GM19328 (cell line): ENCODE measurements around the gene CRKL.
"Not testable (repeated sequence)": the region's sequence is repeated elsewhere in the genome, so short reads cannot be mapped to it uniquely, and the experiment has no call there.

Experiments
- ATAC-seq: cut with Tn5 transposase; IDR thresholded peaks from one replicate; pipeline ENCODE4 v1.9.1; 2021; ENCODE audit warnings: mild to moderate bottlenecking, moderate library complexity; ENCODE audit not compliant: unreplicated experiment

CRKL gene

DNA sequence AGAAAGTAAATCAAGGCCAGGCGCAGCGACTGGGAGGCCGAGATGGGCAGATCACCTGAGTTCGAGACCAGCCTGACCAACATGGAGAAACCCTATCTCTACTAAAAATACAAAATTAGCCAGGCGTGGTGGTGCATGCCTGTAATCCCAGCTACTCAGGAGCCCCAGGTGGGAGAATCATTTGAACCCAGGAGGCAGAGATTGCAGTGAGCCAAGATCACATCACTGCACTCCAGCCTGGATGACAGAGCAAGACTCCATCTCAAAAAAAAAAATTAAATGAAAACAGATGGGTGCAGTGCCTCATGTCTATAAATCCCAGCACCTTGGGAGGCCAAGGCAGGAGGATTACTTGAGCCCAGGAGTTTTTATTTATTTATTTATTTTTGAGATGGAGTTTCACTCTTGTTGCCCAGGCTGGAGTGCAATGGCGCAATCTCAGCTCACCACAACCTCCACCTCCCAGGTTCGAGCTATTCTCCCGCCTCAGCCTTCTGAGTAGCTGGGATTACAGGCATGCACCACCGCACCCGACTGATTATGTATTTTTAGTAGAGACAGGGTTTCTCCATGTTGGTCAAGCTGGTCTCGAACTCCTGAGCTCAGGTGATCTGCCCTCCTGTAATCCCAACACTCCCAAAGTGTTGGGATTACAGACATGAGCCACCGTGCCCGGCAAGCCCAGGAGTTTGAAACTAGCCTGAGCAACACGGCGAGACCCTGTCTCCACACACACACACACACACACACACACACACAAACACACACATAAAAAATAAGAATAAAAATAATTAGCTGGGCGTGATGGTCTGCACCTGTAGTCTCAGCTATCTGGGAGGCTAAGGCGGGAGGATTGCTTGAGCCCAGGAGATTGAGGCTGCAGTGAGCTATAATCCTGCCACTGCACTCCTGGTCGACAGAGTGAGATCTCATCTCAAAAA is 15.8 kb upstream of the CRKL start:
- not testable (repeated sequence) for ATAC-seq

DNA sequence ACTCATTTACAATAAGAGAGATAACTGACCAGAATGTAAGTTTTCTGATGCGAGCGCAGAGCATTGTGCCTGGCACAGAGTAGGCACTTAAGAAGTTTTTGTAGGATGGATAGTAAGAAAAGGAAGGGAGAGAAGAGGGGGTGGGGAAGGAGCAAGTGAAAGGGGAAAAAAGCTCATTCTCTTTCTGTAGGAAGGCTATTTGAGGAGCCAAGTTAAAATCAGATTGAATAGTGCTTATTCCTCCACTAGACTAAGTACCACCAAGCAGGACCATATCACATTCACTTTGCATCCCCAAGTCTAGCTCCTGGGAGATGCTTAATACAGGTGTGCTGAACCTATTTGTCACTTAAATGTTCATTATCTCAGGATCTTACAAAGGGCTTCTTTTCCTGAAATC is 14.1 kb upstream of the CRKL start:
- no peak for ATAC-seq

DNA sequence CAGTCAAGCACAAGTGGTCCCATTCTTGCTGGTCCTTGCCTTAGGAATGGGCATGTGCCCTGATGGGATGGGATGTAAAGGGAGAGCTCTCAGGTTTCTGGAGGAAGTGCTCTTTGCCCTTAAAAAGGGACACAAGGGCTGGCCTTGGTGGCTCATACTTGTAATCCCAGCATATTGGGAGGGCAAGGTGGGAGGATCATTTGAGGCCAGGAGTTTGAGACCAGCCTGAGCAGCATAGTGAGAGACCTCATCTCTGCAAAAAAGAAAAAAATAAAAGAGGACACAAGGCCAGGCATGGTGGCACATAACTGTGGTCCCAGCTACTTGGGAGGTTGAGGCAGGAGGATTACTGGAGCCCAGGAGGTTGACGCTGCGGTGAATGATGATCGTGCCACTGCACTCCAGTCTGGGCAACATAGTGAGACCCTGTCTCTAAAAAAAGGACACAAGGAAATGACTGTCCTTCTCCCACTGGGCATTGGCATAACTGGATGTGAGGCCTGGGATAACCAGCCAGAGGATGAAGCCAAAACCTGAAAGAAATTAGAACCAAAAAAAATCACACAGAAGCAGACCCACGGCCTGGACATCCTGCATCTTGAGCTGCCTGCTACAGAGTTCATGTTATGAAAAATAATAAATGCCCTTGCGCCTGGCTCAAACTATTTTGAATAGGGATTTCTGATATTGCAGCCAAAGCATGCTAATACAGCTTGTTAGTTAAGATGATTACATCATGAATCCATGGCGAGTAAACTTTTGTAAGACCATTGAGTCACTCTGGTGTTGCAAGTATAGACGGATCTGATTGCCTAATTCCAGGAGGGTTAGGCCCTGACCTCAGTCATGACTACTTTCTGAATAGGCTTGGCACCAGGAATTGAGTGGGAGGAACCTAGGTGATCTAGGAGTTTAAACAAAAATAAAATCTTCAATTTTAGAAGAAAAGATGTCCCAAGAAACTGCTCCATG is 12.9 kb upstream of the CRKL start:
- ATAC-seq: no peak

DNA sequence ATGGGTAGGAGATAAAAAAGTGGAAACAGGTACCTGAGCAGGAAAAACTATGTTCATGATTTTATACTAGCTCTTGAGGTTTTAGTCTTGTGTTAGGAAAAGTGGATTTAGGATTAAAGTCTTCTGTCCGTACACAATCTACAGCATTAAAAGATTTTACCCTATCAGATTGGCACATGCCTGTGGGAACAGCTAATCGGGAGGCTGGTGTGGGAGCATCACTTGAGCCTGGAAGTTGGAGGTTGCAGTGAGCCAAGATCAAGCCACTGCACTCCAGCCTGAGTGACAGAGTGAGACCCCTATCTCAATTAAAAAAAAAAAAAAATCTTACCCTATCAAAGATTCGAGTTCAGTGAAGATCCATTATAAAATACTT is 12.2 kb upstream of the CRKL start:
- no peak for ATAC-seq

DNA sequence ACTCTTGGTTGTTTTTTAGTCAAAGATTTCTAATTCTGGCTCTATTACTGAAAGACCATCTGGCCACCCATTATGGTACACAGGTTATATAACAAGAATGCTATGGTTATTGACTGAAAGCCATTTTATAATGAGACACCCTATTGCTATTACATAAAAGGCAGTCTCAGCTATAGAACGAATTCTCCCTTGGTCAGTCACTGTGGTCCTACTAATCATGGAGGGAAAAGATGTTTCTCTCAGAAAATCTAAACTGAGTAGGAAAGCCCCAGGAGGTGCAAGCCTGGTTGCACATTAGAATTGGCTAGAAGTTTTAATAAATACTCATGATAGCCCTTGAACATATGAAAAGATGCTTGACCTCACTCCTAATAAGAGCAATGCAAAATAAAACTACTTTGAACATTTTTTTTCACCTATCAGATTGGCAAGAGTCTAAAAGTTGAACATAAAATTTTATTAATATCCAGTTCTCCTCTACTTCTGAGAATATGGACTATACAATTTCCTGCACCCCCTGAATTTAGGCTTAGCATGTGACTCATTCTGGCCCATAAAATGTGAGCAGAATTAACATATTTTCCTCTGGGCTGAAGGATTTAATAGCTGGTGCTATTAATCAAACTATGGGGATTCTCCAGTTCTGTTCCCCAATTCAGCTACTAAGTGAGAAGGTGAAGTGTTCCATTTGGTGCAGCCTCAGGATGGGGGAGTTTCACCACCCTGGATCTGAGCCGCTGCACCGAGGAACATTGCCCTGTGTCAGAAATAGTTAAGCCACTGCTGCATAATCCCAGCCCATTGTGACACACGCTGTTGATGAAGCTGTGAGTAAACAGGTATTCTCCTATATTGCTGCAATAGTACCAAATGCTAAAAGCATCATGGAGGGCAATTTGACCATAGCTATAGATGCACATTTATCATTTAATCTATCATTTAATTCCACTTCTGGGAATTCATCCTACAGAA is 11.5 kb upstream of the CRKL start:
- no peak for ATAC-seq

DNA sequence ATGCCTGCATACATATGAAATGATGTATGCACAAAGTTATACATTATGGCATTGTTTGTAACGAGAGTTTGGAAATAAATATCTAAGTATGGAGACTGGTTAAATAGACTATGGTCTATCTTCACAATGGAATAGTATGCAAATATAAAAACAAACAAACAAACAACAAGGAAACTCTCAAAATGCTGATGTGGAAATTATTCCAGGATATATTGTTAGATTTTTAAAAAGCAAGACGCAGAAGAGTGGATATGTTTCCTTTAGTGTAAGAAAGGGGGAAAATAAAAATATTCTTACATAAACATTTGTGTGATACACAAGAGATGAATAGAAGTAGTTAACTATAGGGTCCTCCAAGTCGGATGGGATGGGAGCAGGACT is 10.8 kb upstream of the CRKL start:
- ATAC-seq: no peak

DNA sequence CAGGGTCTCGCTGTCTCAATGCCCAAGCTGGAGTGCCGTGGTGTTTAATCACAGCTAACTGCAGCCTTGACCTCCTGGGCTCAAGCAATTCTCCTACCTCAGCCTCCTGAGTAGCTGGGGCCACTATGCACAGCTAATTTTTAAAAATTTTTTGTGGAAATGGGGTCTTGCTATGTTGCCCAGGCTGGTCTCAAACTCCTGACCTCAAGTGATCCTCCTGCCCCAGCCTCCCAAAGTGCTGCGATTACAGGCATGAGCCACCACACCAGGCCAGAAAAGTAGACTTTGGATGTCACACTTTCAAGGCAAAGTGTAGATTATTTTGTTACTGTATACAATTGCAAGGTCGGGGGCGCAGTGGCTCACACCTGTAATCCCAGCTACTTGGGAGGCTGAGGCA is 8.5 kb upstream of the CRKL start:
- not testable (repeated sequence) for ATAC-seq

DNA sequence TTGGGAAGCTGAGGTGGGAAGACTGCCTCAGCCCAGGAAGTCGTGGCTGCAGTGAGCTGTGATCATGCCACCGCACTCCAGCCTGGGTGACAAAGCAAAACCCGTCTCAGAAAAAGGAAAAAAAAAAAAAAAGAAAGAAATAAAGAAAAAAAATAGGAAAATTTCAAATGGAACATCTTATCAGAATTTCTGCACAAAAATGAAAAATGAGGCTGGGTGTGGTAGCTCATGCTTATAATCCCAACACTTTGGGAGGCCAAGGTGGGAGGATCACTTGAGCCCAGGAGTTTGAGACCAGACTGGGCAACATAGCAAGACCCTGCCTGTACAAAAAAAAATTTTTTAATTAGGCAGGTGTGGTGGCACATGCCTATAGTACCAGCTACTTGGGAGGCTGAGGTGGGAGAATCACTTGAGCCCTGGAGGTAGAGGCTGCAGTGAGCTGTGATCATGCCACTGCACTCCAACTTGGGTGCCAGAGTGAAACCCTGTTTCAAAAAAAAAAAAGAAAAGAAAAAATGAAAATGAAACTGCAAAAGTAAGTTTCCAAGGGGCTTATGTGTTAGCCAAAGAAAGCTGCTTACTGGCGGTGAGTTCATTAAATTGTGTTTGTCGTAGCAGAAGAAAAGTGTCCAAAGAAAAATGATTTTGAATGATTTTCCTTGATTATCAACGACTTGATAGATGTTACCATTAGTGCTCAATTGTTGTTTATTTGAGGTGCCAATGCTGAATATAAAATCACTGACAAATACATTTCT is 7.5 kb upstream of the CRKL start:
- no peak for ATAC-seq

DNA sequence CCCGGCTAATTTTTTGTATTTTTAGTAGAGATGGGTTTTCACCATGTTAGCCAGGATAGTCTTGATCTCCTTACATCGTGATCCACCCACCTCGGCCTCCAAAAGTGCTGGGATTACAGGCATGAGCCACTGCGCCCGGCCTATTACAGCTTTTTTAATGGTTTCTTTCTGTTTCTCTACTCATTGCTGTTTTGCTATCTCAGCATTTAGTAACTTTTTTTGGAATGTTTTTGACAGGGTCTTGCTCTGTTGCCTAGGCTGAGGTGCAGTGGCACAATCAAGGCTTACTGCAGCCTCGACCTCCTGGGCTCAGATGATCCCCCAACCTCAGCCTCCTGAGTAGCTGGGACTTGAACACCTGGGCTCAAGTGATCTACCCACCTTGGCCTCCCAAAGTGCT is 4.7 kb upstream of the CRKL start:
- ATAC-seq: no peak

DNA sequence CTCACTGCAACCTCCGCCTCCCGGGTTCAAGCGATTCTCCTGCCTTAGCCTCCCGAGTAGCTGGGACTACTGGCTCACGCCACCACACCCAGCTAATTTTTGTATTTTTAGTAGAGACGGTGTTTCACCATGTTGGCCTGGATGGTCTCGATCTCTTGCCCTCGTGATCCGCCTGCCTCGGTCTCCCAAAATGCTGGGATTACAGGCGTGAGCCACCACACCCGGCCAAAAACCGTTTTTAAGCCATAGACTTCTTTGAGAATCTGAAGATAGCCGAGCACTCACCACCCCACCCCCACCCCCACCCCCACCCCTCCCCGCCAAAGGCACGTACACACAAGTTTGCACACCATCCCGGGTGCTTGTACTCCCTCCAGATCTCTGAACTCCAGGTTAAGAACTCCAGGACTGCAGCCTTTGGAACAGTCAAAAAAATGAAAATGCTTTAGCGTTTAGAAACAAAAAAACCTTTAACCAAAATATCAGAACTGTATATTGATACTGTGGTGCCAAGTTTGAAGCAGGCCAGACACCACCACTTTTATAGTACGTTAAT is 1.5 kb downstream of the CRKL start:
- ATAC-seq: no peak

DNA sequence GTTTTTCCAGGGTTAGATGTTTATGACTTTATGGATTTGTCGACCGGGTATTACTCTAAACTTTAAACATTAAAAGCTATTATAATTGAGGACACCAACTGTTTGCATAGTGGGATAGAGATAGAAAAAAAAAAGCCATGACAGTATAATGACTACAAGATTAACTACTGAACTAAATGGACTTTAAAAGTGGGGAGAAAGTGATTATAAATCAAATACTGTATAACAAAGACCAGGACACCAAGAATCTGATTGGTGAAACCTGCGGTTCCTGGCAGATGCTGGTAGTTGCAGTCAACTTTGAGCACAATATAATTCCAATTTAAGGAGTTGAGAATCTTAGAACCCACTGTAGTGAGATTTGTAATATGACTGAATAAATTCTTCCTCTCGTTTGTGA is 2.5 kb downstream of the CRKL start:
- no peak for ATAC-seq

DNA sequence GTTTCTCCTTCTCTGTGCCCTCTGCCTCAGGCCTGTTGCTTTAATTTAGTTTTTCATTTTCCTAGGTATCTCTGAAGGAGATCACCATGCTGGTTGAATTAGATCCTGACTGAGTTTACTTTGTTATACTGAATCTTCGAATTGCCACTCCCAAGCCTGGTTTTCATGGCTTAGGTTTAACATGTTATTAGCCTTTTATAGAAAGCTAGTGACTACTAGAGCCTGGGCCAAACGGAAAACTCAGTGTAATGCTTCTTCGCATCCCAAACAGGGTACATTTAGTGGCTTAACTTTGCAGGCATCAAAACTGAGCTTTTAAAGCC is 3.6 kb downstream of the CRKL start:
- no peak for ATAC-seq

DNA sequence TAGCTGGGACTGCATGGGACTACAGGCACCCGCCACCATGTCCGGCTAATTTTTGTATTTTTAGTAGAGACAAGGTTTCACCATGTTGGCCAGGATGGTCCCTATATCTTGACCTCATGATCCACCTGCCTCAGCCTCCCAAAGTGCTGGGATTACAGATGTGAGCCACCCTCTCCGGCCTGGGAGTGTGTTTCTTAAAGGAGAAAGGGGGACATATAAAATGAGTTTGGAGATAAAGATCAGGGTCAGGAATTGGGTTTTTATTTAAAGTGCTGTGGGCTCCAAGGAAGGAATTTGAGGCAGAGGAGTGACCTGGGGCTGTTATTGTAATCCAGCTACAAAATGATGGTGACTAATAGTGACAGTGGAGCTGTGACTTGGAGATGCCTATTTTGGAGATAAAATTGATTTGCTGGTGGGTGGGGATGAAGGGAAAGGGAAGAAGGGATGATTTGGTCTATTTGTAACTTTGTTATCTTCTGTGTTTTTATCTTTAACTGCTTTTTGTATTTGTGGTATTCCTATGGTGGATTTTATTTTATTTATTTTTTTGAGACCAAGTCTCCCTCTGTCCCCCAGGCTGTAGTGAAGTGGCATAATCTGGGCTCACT is 5.0 kb downstream of the CRKL start:
- ATAC-seq: no peak

DNA sequence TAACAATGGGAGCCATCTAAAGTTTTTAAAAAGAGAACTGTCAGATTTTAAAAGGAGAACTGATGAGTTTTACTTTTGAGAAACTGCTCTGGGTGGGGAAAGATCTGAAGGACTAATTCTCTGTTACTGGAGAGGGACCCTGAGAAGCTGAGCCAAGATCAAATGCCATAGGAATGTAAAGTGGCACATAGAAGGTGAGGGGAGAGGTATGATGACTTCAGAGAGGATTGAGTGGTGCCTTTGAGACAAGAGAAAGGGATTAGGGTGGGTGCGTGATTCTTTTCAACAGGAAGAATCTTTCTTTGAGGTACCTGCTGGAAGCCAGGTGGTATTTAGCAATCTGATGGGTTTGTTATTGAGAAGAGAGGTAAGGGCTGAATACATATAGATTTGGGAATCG is 9.0 kb downstream of the CRKL start:
- no peak for ATAC-seq

DNA sequence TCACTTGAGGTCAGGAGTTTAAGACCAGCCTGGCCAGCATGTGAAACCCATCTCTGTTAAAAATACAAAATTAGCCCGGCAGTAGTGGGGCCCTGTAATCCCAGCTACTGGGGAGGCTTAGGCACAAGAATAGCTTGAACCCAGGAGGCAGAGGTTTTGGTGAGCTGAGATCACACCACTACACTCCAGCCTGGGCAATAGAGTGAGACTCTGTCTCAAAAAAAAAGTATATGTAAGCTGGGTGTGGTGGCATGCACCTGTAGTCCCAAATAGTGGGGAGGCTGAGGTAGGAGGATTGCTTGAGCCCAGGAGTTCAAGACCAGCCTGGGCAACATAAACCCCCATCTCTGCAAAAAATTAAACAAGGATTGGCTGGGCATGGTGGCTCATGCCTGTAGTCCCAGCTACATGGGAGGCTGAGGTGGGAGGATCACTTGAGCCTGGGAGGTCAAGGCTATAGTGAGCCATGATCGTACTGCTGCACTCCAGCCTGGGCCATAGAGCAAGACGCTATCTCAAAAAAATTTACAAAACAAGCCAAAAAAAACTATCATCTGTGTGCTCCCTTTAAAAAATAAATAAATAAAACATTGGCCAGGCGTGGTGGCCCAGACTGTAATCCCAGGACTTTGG is 10.8 kb downstream of the CRKL start:
- no peak for ATAC-seq

DNA sequence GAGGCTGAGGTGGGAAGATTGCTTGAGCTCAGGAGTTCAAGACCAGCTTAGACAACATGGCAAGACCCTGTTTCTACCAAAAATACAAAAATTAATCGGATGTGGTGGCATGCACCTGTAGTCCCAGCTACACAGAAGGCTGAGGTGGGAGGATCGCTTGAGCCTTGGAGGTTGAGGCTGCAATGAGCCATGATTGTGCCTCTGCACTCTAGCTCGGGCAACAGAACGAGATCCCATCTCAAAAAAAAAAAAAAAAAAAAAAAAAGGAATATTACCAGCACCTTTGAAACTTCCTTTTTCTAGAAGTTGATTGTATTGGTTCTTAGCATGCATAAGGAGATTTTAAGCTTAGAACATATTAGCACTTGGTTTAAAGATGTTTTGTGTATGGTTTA is 11.4 kb downstream of the CRKL start:
- no peak for ATAC-seq

DNA sequence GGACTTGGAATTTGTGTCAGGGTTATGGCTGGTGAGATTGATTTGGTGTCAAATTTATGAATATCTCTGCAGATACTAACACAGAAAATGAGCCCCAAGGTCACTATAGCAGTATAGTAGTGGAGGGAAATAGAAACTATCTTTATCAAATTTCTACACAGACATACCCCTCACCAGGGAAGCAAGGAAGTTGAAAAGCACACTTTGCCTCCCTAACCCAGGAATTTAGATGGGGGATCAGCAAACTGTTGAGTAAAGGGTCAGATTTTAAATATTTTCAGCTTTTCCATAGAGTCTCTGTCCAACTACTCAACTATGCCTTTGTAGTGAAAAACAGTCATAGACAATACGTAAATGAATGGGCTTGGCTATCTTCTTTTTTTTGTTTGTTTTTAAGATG is 12.8 kb downstream of the CRKL start:
- no peak for ATAC-seq

DNA sequence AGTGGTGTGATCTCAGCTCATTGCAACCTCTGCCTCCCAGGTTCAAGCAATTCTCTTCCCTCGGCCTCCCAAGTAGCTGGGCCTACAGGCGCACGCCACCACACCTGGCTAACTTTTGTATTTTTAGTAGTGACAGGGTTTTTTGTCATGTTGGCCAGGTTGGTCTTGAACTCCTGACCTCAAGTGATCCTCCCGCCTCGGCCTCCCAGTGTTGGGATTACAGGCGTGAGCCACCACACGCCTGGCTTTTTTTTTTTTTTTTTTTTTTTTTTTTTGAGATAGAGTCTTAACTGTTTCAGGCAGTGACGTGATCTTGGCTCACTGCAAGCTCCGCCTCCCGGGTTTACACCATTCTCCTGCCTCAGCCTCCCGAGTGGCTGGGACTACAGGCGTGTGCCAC is 13.2 kb downstream of the CRKL start:
- ATAC-seq: not testable (repeated sequence)

DNA sequence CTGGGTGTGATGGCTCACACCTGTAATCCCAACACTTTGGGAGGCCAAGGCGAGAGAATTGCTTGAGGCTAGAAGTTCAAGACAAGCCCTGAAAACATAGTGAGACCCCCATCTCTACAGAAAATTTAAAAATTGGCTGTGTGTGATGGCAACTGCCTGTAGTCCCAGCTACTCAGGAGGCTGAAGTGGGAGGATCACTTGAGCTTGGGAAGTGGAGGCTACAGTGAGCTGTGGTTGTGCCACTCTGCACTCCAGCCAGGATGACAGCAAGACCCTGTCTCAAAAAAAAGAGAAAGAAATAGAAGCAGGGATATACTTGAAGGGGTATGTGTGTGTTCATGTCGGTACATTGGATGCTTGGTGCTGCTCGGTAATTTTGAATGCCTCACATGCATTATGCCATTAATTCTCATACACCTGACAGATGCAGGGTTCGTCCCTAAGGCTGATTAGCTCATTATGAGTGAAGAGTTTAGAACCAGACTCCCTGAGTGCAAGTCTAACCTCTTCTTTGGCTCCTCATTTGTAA is 14.0 kb downstream of the CRKL start:
- ATAC-seq: no peak
